Cardiac muscle cell (in vitro differentiated cells and primary cell): Measurements from ENCODE around the gene CTNNA3. TPM values are rescaled to one million over a fixed set of nuclear protein-coding genes. Genes with fewer than 3 reads are reported as not detected.

Source experiments
- DNase-seq, 2 donors: peaks; one replicate each; pipeline versions ENCODE4 v3.0.0 to v3.0.0-alpha.2; 2010 to 2017; ENCODE audit warnings: low read depth in 1 of 2, low spot score in 1 of 2
- H3K27ac ChIP-seq: fragments of 200-600 bp; sonication (generic); 2 replicates; pipeline ENCODE4 v1.5.1; 2016
- H3K27me3 ChIP-seq: fragments of 200-600 bp; sonication (generic); 2 replicates; pipeline ENCODE4 v1.6.0; 2016; ENCODE audit warnings: control low read depth
- H3K36me3 ChIP-seq: fragments of 200-600 bp; sonication (generic); 2 replicates; pipeline ENCODE4 v1.5.1; 2016; ENCODE audit warnings: control low read depth
- H3K4me1 ChIP-seq: fragments of 200-600 bp; sonication (generic); 2 replicates; pipeline ENCODE4 v1.8.1; 2017; ENCODE audit warnings: low read depth, mild to moderate bottlenecking, mixed run types
- H3K4me3 ChIP-seq: fragments of 200-600 bp; sonication (generic); 2 replicates; pipeline ENCODE4 v1.5.1; 2016; ENCODE audit warnings: mild to moderate bottlenecking
- H3K9me3 ChIP-seq: fragments of 200-600 bp; sonication (generic); 2 replicates; pipeline ENCODE4 v1.5.1; 2017; ENCODE audit warnings: low read depth, mild to moderate bottlenecking, control low read depth
- polyA plus RNA-seq: library from polyadenylated mRNA; unstranded; fragments of >200 nt; fragmentation: Nextera tagmentation; extraction: Ambion mirVana; gene quantifications from 2 replicates; pipeline ENCODE4 v1.2.1, GENCODE V29; 2016
- total RNA-seq: library from RNA; depleted of rRNA; stranded (reverse); fragments of >200 nt; gene quantifications from 2 replicates; pipeline ENCODE4 v1.2.3, GENCODE V29; 2016
- TF ChIP-seq, protein P1 (sequence below): IDR thresholded peaks from 2 replicates; pipeline ENCODE4 v1.5.1; 2012; ENCODE audit warnings: low read depth, mild to moderate bottlenecking, low read length

CTNNA3 gene
- total and polyA plus RNA-seq, 2 experiments from 2014 or later = 55.8 to 71.7 TPM

DNA sequence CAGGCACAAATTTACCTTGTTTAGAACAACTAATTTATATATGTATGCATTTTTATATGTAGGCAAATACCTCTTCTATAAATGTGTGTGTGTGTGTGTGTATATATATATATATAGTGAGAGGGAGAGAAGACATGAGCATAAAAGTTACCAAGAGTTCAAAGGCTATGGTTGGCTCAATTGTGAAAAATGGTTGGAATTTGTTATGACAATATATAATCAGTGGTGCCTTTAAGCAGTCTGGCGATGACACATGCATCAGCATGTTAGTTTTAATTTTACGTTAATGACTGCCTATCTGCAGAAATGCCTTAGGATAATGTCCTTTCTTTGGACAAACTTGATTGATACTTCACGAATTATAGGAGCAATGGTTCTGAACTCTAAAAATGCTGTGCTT is 1750.9 kb downstream of the CTNNA3 start:
- H3K27me3 ChIP-seq = no peaks in the 10 kb centered on the region
- no peak overlapping the region for H3K4me3 ChIP-seq
- H3K27ac ChIP-seq = no peak overlapping the region
- DNase-seq = no peak
- no peaks in the 10 kb centered on the region for H3K36me3 ChIP-seq
- TF ChIP-seq, protein P1, sequence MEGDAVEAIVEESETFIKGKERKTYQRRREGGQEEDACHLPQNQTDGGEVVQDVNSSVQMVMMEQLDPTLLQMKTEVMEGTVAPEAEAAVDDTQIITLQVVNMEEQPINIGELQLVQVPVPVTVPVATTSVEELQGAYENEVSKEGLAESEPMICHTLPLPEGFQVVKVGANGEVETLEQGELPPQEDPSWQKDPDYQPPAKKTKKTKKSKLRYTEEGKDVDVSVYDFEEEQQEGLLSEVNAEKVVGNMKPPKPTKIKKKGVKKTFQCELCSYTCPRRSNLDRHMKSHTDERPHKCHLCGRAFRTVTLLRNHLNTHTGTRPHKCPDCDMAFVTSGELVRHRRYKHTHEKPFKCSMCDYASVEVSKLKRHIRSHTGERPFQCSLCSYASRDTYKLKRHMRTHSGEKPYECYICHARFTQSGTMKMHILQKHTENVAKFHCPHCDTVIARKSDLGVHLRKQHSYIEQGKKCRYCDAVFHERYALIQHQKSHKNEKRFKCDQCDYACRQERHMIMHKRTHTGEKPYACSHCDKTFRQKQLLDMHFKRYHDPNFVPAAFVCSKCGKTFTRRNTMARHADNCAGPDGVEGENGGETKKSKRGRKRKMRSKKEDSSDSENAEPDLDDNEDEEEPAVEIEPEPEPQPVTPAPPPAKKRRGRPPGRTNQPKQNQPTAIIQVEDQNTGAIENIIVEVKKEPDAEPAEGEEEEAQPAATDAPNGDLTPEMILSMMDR = no peak
- no peaks in the 10 kb centered on the region for H3K9me3 ChIP-seq
- no peaks in the 10 kb centered on the region for H3K4me1 ChIP-seq

DNA sequence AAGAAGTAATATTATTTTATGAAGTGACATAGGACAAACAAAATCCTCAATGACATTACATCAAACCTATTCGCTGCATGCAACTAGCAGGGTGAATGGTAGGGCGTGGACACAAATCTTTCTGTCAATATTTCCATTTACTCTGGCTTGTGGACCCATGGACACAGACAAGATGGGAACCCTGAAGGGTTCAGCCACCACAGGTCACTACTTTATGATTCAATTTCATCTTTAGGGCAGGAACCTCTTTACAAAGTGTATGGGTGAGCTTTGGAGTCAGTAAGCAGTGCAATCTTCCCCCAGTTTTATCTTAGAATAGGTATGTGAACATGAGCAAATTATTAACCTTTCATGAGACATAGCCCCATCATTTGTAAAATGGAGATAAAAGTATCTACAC is 1752.5 kb downstream of the CTNNA3 start:
- DNase-seq = no peak
- Histone ChIP-seq H3K27me3 (no peaks in the 10 kb centered on the region), H3K9me3 (no peaks in the 10 kb centered on the region), H3K4me3 (no peak overlapping the region), H3K36me3 (no peaks in the 10 kb centered on the region), H3K4me1 (no peaks in the 10 kb centered on the region), H3K27ac (no peak overlapping the region)
- TF ChIP-seq, protein P1 = no peak

DNA sequence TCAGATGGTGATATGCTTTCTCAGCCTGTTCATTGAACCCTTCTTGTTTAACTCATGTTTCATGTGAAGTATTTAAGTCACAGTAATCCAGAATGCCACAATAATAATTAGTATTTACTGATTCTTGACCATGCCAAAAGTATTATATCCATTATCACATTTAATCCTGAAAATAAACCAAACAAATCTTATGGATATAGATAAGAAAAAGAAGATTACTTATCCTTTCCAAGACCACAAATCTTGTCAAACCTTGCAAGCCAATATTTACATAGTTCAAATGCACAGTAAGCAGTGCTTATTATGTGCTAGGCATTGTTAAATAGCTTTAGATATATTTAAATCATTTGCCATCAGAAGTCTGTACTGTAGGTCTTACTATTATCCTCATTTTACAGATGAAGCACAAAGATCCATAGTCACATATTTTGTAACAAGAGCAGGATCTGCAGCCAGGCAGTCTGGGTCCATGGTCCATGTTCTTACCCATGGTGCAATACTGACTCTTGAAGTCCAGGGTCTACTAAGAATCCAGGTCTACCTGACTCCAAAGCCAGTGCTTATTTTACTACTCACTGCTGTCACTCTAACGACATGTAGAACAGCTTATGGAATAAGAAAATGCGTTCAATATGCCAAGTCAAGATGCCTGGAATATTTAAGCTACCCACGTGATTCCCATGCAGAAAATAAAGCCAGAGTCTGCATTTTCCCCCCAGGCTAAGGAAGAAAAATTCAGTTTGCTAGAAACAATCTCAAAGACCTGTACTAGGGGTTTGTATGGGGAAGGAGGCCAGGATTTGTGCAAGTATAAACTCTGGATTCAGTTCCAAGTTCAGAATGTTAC is 1755.0 kb downstream of the CTNNA3 start:
- no peaks in the 10 kb centered on the region for H3K36me3 ChIP-seq
- no peaks in the 10 kb centered on the region for H3K9me3 ChIP-seq
- no peak for DNase-seq
- H3K4me1 ChIP-seq = no peaks in the 10 kb centered on the region
- no peak overlapping the region for H3K27ac ChIP-seq
- TF ChIP-seq, protein P1 = no peak
- no peak overlapping the region for H3K4me3 ChIP-seq
- no peaks in the 10 kb centered on the region for H3K27me3 ChIP-seq

DNA sequence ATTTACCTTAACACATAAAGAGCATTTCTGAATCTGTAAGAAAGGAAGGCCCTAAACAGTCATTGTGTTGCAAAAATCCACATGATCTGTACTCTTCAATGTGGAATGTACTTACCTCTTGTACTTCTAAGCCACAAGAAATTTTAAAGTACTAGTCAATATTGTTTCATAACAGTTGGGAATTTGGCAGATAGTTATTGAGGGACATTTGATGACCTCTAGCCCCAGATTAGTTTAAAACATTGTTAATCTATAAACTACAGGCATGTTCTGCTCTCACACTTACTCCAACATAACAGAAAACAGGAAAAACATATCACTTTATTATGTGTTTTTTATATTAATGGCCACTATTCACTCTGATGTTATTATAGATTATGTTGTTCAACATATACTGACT is 1755.9 kb downstream of the CTNNA3 start:
- TF ChIP-seq, protein P1 = no peak
- no peaks in the 10 kb centered on the region for H3K27me3 ChIP-seq
- no peak overlapping the region for H3K4me3 ChIP-seq
- no peaks in the 10 kb centered on the region for H3K9me3 ChIP-seq
- no peak overlapping the region for H3K27ac ChIP-seq
- no peak for DNase-seq
- no peaks in the 10 kb centered on the region for H3K4me1 ChIP-seq
- H3K36me3 ChIP-seq = no peaks in the 10 kb centered on the region

DNA sequence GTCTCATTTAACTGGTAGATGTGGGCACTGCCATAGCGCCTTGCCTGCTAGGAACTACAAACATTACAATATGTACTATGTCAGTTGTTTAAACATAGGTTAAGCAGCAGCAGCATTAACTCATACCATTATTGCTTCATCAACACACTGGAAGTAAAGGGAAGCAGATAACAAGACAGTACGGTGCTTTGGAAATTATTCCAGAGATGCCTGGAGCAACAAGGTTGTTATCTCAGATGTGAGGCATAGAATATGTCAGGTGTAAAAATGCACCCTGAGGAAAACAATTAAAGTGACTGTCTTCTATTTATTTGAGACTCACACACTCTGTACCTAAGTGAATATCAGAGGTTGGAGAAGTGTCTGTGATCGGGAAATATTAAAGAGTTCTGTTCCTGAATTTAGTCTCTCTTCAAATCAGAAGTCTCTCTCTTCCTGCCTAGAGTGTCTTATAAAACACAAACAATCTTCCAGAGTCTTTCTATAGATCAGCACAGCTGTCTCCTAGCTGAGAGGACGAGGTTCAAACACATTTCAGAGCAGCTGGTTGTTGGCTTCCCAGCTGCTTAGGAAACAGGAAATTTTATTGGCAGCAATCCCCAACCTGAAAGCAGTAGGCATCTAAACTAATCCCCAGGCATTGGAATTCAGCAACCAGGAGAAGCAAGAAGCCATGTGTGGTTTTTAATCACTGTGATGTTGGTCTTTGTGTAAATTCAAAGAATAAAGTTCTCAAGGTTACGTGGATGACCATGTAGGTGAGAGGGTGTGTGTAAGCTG is 1764.5 kb downstream of the CTNNA3 start:
- H3K4me3 ChIP-seq = no peak overlapping the region
- TF ChIP-seq, protein P1 = no peak
- H3K36me3 ChIP-seq = no peaks in the 10 kb centered on the region
- no peaks in the 10 kb centered on the region for H3K27me3 ChIP-seq
- no peak for DNase-seq
- H3K9me3 ChIP-seq = no peaks in the 10 kb centered on the region
- no peak overlapping the region for H3K27ac ChIP-seq
- no peaks in the 10 kb centered on the region for H3K4me1 ChIP-seq
